HG02870 (cell line): ENCODE measurements around the gene GTF2I.
A peak's percentile ranks its signal among the peaks of the same experiment; 100 is the strongest.
"Not testable (repeated sequence)": the region's sequence is repeated elsewhere in the genome, so short reads cannot be mapped to it uniquely, and the experiment has no call there.

Source experiments
- ATAC-seq: cut with Tn5 transposase; IDR thresholded peaks from one replicate; pipeline ENCODE4 v1.9.1; 2021; ENCODE audit warnings: mild to moderate bottlenecking, moderate library complexity; ENCODE audit not compliant: unreplicated experiment

The GTF2I gene

GRCh38 chr7:74656441-74656836, 1.1 kb upstream of the GTF2I start:
- ATAC-seq, result no peak

GRCh38 chr7:74656837-74657691, 454 bp upstream of the GTF2I start:
- peak; percentile 63 for ATAC-seq

DNA sequence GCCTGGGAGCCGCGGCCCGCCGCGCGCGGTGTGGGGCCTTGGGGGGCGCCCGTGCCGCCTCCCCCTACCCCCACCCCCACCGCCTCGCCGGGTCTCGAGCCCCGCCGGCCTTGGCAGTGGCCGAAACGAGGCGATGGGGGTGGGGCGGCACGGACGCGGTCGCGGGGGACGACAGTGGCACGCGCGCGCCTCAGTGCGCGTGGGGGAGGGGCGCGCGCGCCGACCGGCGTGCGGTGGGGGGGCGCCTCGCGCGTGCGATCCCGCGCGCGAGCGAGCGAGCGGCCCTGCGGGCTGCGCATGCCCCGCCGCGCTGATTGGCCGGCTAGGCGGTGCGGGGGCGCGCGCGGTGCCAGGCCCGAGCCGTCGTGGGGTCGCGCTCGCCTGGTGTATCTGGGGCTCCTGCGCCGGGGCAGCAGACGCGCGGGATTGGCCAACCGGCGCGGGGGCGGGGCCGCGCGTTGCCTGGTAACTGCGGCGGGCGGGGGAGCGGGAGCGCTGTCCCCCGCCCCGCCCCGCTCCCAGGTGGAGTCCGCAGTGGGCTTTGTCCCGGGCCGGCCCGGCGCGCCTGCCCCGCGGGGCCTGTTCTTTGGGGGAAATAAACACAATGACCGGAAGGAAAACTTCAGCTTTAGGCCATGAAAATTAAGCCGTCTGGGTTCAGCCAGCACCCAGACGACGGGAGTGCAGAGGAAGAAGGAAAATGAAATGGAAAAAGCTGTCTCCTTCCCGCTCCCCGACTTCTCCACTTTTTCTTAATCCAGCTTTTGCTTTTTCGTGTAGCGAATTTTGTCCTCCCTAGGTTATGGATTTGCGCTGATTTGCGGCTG, 873 bp downstream of the GTF2I start:
- peak; percentile 38 for ATAC-seq

GRCh38 chr7:74660202-74660601, 2.7 kb downstream of the GTF2I start:
- ATAC-seq, result not testable (repeated sequence)

DNA sequence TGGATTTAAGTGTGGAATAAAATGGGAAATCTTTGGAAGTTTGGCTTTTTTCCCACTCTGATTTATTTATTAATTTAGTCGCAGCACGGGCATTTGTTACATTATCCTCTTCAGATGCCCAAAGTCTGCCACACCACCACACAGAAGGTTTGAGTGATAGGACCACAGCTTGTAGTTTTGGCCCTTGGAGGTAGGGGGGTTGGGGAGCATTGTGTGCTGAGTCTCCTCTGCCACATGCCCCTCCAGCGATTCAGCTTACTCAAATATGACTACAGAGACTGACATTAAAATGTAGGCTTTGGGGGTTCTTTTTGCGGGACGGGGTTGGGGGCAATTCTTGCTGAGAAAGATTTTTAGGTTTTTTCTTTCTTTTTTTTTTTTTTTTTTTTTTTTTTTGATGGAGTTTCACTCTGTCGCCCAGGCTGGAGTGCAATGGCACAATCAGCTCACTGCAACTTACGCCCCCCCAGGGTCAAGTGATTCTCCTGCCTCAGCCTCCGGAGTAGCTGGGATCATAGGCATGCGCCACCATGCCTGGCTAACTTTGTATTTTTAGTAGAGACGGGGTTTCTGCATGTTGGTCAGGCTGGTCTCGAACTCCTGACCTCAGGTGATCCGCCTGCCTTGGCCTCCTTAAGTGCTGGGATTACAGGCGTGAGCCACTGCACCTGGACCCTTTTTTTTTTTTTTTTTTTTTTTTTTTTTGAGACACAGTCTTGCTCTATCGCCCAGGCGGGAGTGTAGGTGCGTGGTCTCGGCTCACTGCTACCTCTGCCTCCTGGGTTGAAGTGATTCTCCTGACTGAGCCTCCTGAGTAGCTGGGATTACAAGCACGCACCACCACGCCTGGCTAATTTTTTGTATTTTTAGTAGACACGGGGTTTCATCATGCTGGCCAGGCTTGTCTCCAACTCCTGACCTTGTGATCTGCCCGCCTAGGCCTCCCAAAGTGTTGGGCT, 4.6 kb downstream of the GTF2I start:
- ATAC-seq, result not testable (repeated sequence)

DNA sequence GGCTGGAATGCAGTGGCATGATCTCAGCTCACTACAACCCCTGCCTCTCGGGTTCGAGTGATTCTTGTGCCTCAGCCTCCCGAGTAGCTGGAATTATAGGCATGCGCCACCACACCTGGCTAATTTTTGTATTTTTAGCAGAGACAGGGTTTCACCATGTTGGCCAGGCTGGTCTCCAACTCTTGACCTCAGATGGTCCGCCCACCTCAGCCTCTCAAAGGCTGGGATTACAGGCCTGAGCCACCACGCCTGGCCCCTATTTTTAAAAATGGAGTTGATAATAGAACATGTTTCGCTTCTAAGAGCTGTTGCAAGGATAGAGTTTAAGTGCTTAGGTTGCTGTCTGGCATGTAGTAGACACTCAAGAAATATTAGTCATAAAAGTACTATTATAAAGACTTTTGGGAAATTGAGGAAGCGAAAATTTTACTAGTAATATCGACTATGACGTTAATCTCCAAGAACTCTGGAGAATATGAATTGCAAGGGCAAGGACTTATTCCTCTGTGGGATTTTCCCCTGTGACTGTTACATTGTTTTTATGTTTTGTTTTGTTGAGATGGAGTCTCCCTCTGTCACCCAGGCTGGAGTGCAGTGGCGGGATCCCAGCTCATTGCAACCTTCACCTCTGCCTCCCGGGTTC, 7.9 kb downstream of the GTF2I start:
- ATAC-seq, result no peak

- ATAC-seq, result not testable (repeated sequence)
Observed at GRCh38 chr7:74667013-74667412, 9.5 kb downstream of the GTF2I start.

DNA sequence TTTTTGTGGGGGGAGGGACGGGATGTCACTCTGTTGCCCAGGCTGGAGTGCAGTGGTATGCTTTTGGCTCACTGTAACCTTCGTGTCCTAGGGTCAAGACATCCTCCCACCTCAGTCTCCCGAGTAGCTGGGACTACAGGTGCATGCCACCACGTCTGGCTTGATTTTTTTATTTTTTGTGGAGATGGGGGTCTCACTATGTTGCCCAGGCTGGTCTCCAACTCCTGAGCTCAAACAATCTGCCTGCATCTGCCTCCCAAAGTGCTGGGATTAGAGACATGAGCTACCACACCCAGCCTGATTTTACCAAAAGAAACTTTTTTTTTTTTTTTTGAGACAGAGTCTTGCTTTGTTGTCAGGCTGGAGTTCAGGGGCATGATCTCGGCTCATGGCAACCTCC, 10.0 kb downstream of the GTF2I start:
- not testable (repeated sequence) for ATAC-seq

GRCh38 chr7:74671602-74672001, 14.1 kb downstream of the GTF2I start:
- ATAC-seq, result no peak

GRCh38 chr7:74672343-74672915, 14.9 kb downstream of the GTF2I start:
- no peak for ATAC-seq

- ATAC-seq, result no peak
Observed at GRCh38 chr7:74674166-74674565, 16.6 kb downstream of the GTF2I start.

DNA sequence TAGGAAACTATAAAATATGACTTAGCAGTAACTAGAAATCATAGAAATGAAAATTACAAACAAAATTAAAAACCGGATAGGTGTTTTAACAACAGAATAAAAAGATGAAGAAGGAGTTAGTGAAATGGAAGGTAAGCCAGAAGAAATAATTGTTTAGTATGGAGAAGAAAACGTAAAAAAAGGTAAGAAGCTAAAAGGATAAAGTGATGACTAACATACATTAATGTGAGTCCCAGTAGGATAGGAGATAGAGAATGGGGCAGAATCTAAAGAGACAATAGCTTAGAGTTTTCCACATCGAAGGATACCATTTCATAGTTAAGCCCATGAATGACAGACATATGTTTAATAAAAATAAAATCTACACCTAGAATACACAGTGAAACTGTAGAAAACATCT, 25.3 kb downstream of the GTF2I start:
- no peak for ATAC-seq

- ATAC-seq, result no peak
Observed at GRCh38 chr7:74683799-74684198, 26.3 kb downstream of the GTF2I start.

DNA sequence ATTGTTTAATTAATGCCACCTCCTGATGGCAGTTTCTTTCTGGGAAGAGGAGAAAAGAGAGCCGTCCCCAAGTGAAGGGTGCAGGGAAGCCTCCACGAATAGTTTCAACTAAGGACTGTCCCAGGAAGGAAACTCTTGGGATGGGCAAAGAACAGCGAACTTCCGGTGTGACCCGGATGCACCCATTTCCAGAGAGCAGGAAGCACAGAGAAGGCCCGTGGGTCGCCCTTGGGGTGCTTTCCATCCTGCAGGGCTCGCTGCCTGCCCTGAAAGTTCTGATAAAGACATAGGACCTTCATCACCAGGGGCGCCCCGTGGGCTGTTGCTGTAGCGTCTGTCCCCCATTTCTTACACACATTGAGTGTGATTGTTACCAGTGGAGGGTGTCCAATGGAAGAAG, 27.0 kb downstream of the GTF2I start:
- no peak for ATAC-seq

DNA sequence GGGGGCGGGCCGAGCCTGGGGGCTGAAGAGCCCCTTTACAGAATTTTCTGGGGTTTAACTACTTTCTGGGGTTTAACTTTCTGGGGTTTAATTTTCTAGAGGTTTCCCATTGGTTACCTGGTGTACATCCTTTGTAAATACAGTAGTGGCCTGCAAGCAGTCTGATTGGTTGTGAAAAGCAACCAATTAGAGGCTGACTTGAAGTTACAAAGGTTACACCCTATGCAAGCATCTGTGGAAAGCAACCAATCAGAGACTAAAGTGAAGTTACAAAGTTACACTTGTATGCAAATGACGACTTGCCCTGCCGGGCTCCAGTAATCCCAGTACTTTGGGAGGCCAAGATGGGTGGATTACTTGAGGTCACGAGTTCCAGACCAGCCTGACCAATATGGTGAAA, 27.4 kb downstream of the GTF2I start:
- no peak for ATAC-seq

GRCh38 chr7:74690474-74690873, 33.0 kb downstream of the GTF2I start:
- ATAC-seq, result no peak

- not testable (repeated sequence) for ATAC-seq
Observed at GRCh38 chr7:74704419-74704818, 46.9 kb downstream of the GTF2I start.

GRCh38 chr7:74707238-74707637, 49.7 kb downstream of the GTF2I start:
- ATAC-seq, result no peak

- no peak for ATAC-seq
Observed at GRCh38 chr7:74708569-74709275, 51.2 kb downstream of the GTF2I start.
